Pulmonary artery endothelial cell (primary cell): ENCODE measurements around the gene OAT. TPM values are rescaled to one million over a fixed set of nuclear protein-coding genes. Genes with fewer than 3 reads are reported as not detected.

Source experiments
- DNase-seq: peaks from one replicate; pipeline ENCODE4 v3.0.0-alpha.2; 2011; ENCODE audit warnings: low read depth, low spot score
- total RNA-seq: library from RNA; depleted of rRNA; stranded (reverse); fragments of >200 nt; gene quantifications from 2 replicates; pipeline ENCODE4 v1.2.3, GENCODE V29; 2014

OAT gene
- total RNA-seq, 1 donor from 2014 or later = 145 TPM

- DNase-seq = peak; percentile 61
Observed at GRCh38 chr10:124403548-124403947, 15.2 kb downstream of the OAT start.

GRCh38 chr10:124402273-124402672, 16.4 kb downstream of the OAT start:
- DNase-seq = no peak

- DNase-seq = no peak
Observed at GRCh38 chr10:124401633-124402032, 17.1 kb downstream of the OAT start.

- no peak for DNase-seq
Observed at GRCh38 chr10:124394583-124394982, 24.1 kb downstream of the OAT start.

- no peak for DNase-seq
Observed at GRCh38 chr10:124392626-124393342, 25.9 kb downstream of the OAT start.

GRCh38 chr10:124390471-124391187, 28.1 kb downstream of the OAT start:
- DNase-seq = no peak

- no peak for DNase-seq
Observed at GRCh38 chr10:124389613-124390361, 28.9 kb downstream of the OAT start.

GRCh38 chr10:124388823-124389612, 29.7 kb downstream of the OAT start:
- DNase-seq = peak; percentile 17

- no peak for DNase-seq
Observed at GRCh38 chr10:124388476-124388822, 30.3 kb downstream of the OAT start.

GRCh38 chr10:124387078-124387874, 31.4 kb downstream of the OAT start:
- no peak for DNase-seq

- no peak for DNase-seq
Observed at GRCh38 chr10:124386186-124387077, 32.3 kb downstream of the OAT start.

- DNase-seq = no peak
Observed at GRCh38 chr10:124385627-124386185, 33.0 kb downstream of the OAT start.

GRCh38 chr10:124384591-124385190, 34.0 kb downstream of the OAT start:
- no peak for DNase-seq

GRCh38 chr10:124384172-124384571, 34.6 kb downstream of the OAT start:
- DNase-seq = no peak

- DNase-seq = no peak
Observed at GRCh38 chr10:124383496-124383895, 35.2 kb downstream of the OAT start.

GRCh38 chr10:124381011-124381611, 37.6 kb downstream of the OAT start:
- no peak for DNase-seq

- no peak for DNase-seq
Observed at GRCh38 chr10:124380256-124380995, 38.3 kb downstream of the OAT start.
